Measurements from ENCODE around the gene SFXN5. TPM values are rescaled to one million over a fixed set of nuclear protein-coding genes. Genes with fewer than 3 reads are reported as not detected.

SFXN5 gene
- total and polyA plus RNA-seq, 4 donors = 6.3 to 20.7 (median 14.8) TPM

DNA sequence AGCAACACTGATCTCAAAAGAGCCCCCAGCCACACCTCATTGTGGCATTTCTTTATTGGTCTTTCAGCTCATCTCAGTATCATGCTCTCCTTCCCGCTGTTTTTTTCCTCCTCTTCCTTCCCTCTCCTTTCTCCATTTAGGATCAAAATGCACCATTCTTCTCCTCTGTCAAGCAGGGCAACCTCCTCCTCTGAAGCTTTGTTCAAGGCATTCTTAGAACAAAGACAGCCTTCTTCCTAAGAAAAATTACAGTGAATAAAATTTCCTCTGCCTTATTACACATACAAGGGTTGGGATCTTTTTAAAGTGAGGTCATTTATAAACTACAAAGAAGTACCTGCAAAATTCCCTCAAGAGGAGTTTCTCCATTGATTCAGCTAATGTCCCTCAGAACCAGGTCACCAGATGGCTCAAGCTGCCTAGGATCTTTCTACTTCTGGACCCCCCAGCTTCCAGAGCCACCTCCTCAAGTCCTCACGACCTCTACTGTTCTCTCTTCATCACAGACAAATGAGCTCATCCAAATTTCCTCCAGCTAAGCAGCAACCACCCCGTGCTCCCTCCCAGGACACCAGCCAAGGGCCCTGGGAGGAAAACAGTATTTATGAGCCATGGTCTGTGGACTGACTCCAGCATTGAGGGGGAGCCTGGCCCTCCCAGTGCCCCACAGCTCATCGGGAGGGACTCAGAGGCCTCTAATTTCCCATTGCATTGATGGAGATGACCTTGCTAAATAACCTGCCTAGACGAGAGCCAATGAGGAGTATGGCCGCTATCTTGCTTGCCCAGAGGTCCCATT, 18.0 kb downstream of the SFXN5 start:
- intact Hi-C loops (cut with DNase I) = no loop called here
- Histone ChIP-seq H3K9me3 (ENCODE audit: control insufficient read depth, low read length) (no peaks in the 10 kb centered on the region), H3K27ac (ENCODE audit: low read depth in 1 of 2, low read length in 2 of 2) (no peak overlapping the region), H3K36me3 (ENCODE audit: control insufficient read depth in 1 of 2, insufficient read depth in 2 of 2, low read length in 1 of 2) (peaks cover 0 to 4% of the 10 kb centered on the region in 2 donors), H3K4me3 (ENCODE audit: low read length in 2 of 2) (no peak overlapping the region), H3K27me3 (ENCODE audit: control insufficient read depth in 1 of 2, insufficient read depth in 2 of 2, low read length in 1 of 2) (no peaks in the 10 kb centered on the region), H3K4me1 (ENCODE audit: control insufficient read depth in 1 of 2, insufficient read depth in 2 of 2, low read length in 2 of 2) (no peaks in the 10 kb centered on the region)
- DNase-seq = no peak
- WGBS, 2 donors = 60 to 64% methylated on average over 6 of the region's 6 CpGs
- no peak for ATAC-seq (ENCODE audit: low FRiP score)

- ATAC-seq (ENCODE audit: low FRiP score) = no peak
- Histone ChIP-seq H3K4me3 (ENCODE audit: low read length in 2 of 2) (no peak overlapping the region), H3K9me3 (ENCODE audit: control insufficient read depth, low read length) (no peaks in the 10 kb centered on the region), H3K27ac (ENCODE audit: low read depth in 1 of 2, low read length in 2 of 2) (no peak overlapping the region), H3K27me3 (ENCODE audit: control insufficient read depth in 1 of 2, insufficient read depth in 2 of 2, low read length in 1 of 2) (no peaks in the 10 kb centered on the region), H3K36me3 (ENCODE audit: control insufficient read depth in 1 of 2, insufficient read depth in 2 of 2, low read length in 1 of 2) (no peaks in the 10 kb centered on the region), H3K4me1 (ENCODE audit: control insufficient read depth in 1 of 2, insufficient read depth in 2 of 2, low read length in 2 of 2) (no peaks in the 10 kb centered on the region)
- no peak for DNase-seq
- intact Hi-C loops (cut with DNase I) = no loop called here
- WGBS, 2 donors = 85 to 87% methylated on average over 6 of the region's 6 CpGs
Observed at GRCh38 chr2:73050121-73050545, 21.4 kb downstream of the SFXN5 start.

DNA sequence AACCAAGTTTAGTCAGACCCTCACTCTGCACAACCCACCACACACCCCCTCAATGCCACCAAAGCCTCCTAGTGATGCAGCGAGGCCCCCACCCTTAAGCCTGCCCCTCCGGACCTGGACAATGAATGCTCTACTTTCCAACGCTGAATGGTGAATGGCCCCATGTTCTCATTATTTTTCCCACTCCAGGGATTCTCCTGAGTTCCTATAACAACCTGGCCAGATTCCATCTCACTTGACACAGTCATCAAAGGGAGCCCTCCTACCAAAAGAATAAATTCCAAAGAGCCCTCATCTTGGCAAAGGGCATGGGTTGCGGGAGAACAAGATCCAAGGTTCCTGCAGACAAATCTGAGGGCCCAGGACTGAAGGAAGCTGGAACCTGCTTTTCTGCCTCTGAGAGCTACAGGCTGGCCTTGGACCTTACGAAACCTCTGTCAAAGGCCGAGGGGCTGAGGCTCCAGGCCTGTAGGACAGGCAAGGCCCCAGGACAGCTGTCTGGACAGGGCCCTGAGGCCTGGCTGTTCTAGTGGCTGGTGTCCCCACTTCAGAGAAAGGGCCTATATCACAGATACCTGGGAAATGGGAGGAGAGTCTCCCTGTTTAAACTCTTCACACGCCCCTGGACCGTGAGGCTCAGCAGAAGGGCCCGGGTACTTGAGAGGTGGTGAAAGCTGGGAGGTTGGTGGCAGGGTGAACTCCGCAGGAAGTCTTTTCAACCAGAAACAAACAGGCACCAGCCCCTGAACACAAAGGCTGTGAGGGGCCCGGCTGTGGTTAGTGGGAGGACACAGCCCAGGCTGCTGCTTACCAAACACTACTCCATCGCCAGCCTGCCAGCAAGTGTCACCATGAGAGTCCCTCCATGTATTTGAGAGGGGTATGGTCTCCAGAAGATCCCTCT, 27.3 kb downstream of the SFXN5 start:
- ATAC-seq (ENCODE audit: low FRiP score) (no peak), DNase-seq (no peak)
- Histone ChIP-seq H3K4me3 (ENCODE audit: low read length in 2 of 2) (no peak overlapping the region), H3K4me1 (ENCODE audit: control insufficient read depth in 1 of 2, insufficient read depth in 2 of 2, low read length in 2 of 2) (no peaks in the 10 kb centered on the region), H3K36me3 (ENCODE audit: control insufficient read depth in 1 of 2, insufficient read depth in 2 of 2, low read length in 1 of 2) (peaks cover 0 to 2% of the 10 kb centered on the region in 2 donors), H3K27me3 (ENCODE audit: control insufficient read depth in 1 of 2, insufficient read depth in 2 of 2, low read length in 1 of 2) (no peaks in the 10 kb centered on the region), H3K27ac (ENCODE audit: low read depth in 1 of 2, low read length in 2 of 2) (no peak overlapping the region), H3K9me3 (ENCODE audit: control insufficient read depth, low read length) (no peaks in the 10 kb centered on the region)
- 86 to 88% methylated on average over 12 of the region's 12 CpGs for WGBS, 2 donors
- intact Hi-C loops (cut with DNase I) = no loop called here

GRCh38 chr2:73043276-73043675, 28.2 kb downstream of the SFXN5 start:
- Histone ChIP-seq H3K4me3 (ENCODE audit: low read length in 2 of 2) (no peak overlapping the region), H3K27ac (ENCODE audit: low read depth in 1 of 2, low read length in 2 of 2) (no peak overlapping the region), H3K36me3 (ENCODE audit: control insufficient read depth in 1 of 2, insufficient read depth in 2 of 2, low read length in 1 of 2) (peaks cover 0 to 2% of the 10 kb centered on the region in 2 donors), H3K27me3 (ENCODE audit: control insufficient read depth in 1 of 2, insufficient read depth in 2 of 2, low read length in 1 of 2) (no peaks in the 10 kb centered on the region), H3K9me3 (ENCODE audit: control insufficient read depth, low read length) (no peaks in the 10 kb centered on the region), H3K4me1 (ENCODE audit: control insufficient read depth in 1 of 2, insufficient read depth in 2 of 2, low read length in 2 of 2) (no peaks in the 10 kb centered on the region)
- intact Hi-C loops (cut with DNase I) = no loop called here
- no peak for ATAC-seq (ENCODE audit: low FRiP score)
- WGBS, 2 donors = 49 to 66% methylated on average over 5 of the region's 5 CpGs
- DNase-seq = no peak

DNA sequence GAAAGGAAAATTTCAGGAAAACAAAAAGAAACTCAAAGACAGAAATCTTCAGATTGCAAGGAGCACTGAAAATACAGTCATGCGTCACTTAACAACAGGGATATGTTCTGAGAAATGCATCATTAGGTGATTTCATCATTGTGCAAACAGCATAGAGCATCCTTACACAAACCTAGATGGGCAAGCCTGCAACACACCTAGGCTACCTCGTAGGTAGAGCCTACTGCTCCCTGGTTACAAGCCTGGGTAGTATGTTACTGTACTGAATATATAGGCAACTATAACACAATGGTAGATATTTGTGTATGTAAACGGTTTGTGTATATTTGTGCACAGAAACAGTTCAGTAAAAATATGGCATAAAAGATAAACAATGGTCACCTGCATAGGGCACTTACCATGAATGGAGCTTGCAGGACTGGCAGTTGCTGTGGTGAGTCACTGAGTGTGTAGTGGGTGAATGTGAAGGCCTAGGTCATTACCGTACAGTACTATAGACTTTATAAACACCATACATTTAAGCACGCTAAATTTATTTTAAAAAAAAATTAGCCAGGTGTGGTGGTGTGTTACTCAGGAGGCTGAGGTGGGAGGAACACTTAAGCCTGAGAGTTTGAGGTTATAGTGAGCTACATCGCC, 33.4 kb downstream of the SFXN5 start:
- WGBS, 2 donors = 91 to 93% methylated on average over 6 of the region's 6 CpGs
- Histone ChIP-seq H3K4me3 (ENCODE audit: low read length in 2 of 2) (no peak overlapping the region), H3K27me3 (ENCODE audit: control insufficient read depth in 1 of 2, insufficient read depth in 2 of 2, low read length in 1 of 2) (no peaks in the 10 kb centered on the region), H3K9me3 (ENCODE audit: control insufficient read depth, low read length) (no peaks in the 10 kb centered on the region), H3K27ac (ENCODE audit: low read depth in 1 of 2, low read length in 2 of 2) (no peak overlapping the region), H3K4me1 (ENCODE audit: control insufficient read depth in 1 of 2, insufficient read depth in 2 of 2, low read length in 2 of 2) (no peaks in the 10 kb centered on the region), H3K36me3 (ENCODE audit: control insufficient read depth in 1 of 2, insufficient read depth in 2 of 2, low read length in 1 of 2) (no peaks in the 10 kb centered on the region)
- ATAC-seq (ENCODE audit: low FRiP score) (no peak), DNase-seq (no peak)
- intact Hi-C loops (cut with DNase I) = no loop called here

GRCh38 chr2:73036766-73037165, 34.7 kb downstream of the SFXN5 start:
- WGBS, 2 donors = 81 to 92% methylated on average over 11 of the region's 11 CpGs
- Histone ChIP-seq H3K4me3 (ENCODE audit: low read length in 2 of 2) (no peak overlapping the region), H3K4me1 (ENCODE audit: control insufficient read depth in 1 of 2, insufficient read depth in 2 of 2, low read length in 2 of 2) (no peaks in the 10 kb centered on the region), H3K36me3 (ENCODE audit: control insufficient read depth in 1 of 2, insufficient read depth in 2 of 2, low read length in 1 of 2) (no peaks in the 10 kb centered on the region), H3K27ac (ENCODE audit: low read depth in 1 of 2, low read length in 2 of 2) (no peak overlapping the region), H3K9me3 (ENCODE audit: control insufficient read depth, low read length) (no peaks in the 10 kb centered on the region), H3K27me3 (ENCODE audit: control insufficient read depth in 1 of 2, insufficient read depth in 2 of 2, low read length in 1 of 2) (no peaks in the 10 kb centered on the region)
- intact Hi-C loops (cut with DNase I) = no loop called here
- no peak for DNase-seq
- ATAC-seq (ENCODE audit: low FRiP score) = no peak

DNA sequence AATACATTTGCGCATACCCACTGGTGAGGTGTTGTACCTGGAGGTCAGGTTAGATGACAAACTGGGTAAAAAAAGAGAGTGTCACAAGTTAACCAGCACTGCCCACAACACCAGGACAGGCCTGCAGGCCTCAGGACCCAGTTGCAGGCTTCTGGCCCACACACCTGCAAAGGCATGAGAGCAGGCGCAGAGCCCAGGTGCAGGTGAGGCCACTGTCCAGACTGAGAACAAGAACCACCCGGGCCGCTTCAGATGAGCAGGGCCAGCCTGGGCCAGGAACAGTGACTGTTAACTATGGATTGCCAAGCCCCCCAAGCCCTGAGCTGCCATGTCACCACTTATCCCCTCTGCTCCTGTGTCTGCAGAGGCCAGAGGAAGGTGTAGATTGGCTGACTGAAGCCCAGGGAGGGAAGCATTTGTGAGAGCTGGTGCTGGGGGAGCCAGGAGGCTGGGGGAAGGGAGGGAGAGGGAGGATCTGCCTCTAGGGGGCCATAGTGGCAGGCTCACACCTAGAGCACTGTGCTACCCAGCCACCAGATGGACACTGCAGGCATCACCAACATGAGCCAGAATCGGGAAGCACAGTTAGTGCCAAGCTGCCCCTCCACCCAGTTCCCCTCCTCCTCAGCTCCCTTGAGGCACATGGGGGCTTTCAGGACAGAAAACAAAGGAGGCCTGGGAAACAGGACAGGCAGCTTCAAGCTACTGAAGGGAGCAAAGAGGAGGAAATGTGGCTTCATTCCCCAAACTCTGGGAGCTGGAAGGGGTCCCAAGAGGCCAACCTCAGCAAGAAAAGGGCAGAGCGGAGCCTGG, 35.4 kb downstream of the SFXN5 start:
- WGBS, 2 donors = 86 to 90% methylated on average over 6 of the region's 6 CpGs

More for the DNA sequence above, 35.4 kb downstream of the SFXN5 start:
- DNase-seq = no peak
- Histone ChIP-seq H3K36me3 (ENCODE audit: control insufficient read depth in 1 of 2, insufficient read depth in 2 of 2, low read length in 1 of 2) (no peaks in the 10 kb centered on the region), H3K4me3 (ENCODE audit: low read length in 2 of 2) (no peak overlapping the region), H3K9me3 (ENCODE audit: control insufficient read depth, low read length) (no peaks in the 10 kb centered on the region), H3K27me3 (ENCODE audit: control insufficient read depth in 1 of 2, insufficient read depth in 2 of 2, low read length in 1 of 2) (no peaks in the 10 kb centered on the region), H3K27ac (ENCODE audit: low read depth in 1 of 2, low read length in 2 of 2) (no peak overlapping the region), H3K4me1 (ENCODE audit: control insufficient read depth in 1 of 2, insufficient read depth in 2 of 2, low read length in 2 of 2) (no peaks in the 10 kb centered on the region)
- ATAC-seq (ENCODE audit: low FRiP score) = no peak
- intact Hi-C loops (cut with DNase I) = no loop called here
